CD4-positive, alpha-beta T cell treated with Interleukin-4 for 4 hours (primary cell): ENCODE results near the gene KDELR1.
"Not testable (repeated sequence)": the region's sequence is repeated elsewhere in the genome, so short reads cannot be mapped to it uniquely, and the experiment has no call there.

ENCODE experiments used
- DNase-seq: peaks from one replicate; pipeline ENCODE4 v3.0.0-alpha.2; 2020

KDELR1 gene

GRCh38 chr19:48397263-48398101 lies 6.1 kb upstream of the KDELR1 start:
- DNase-seq = no peak

DNA sequence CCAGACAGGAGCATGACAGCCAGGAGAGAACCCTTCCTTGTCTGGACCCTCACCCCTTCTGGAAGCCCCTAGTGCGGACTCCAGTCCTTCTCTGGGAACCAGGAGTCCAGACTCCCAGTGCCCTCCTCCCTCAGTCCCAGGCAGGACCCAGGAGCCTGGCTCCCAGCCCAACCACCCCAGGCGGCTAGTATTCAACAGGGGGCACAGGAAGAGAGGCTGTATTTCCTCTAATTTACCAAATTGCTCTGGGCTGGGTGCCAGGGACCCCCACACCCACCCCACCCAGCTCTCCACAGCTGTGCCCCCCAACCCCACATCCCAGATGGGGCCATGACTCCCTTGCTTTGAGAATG lies 5.4 kb upstream of the KDELR1 start:
- no peak for DNase-seq

DNA sequence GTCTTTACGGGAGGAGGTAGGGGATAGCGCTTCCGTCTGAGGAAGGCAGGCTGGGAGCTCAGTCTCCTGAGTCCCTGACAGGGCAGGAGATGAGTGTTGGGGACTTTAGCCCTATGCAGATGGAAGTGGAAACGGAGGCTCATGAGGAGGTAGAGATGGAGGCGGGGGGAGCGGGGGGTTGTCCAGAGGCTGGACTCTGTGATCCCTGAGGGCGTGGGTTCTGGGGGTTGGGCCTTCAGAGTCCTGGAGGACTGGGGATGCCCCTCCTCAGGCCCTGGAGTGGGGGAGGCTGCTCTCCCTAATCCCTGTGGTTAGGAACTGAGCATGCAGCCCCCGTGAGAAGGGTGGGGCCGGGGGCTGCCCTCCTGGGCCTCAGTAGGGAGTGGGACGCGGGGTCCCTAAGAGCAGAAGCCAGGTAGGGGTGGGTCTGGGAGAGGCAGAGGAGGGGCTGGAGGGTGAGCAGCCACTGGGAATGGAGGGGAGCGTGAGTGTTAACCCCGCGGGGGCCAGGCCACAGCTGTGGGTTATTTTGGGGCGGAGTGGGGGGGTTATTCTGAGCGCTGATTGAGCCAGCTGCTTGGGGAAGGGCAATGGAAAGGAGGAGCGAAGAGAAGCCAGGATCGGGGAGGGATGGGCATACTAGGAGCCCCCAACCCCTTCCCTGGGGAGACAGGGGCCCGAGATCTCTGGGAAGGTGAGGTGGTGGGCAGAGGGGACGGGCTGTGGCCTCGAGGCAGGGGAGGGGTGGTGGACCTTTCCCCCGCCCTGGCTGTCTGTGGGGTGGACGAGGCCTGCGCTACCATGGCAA lies 4.9 kb upstream of the KDELR1 start:
- no peak for DNase-seq

DNA sequence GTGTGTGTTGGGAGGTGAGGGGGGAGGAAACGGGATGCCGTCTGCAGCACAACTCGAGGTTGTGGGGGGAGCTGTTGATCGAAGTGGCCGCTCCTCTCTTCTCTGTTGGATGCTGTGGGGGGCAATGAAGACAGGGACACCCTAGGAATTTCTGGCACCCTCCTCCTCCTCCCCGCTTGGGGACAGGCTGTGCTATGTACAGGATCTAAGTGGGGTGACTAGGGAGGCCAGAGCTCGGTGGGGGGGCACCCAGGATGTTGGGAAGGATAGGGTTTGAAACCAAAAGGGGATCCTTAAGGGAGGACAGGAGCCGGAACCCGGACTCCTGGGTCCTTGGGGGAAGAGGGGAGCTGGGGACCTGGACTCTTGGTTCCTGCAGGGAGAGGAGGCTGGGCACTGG lies 4.1 kb upstream of the KDELR1 start:
- DNase-seq = no peak

GRCh38 chr19:48395170-48395455 lies 3.8 kb upstream of the KDELR1 start:
- DNase-seq = no peak

GRCh38 chr19:48394331-48395169 lies 3.2 kb upstream of the KDELR1 start:
- DNase-seq = no peak

- no peak for DNase-seq
Measured at GRCh38 chr19:48393559-48394330, 2.4 kb upstream of the KDELR1 start, which contains the start of gene GRIN2D. TSS of gene GRIN2D (plus strand) at chr19:48393668. CDS start at chr19:48398393, 4,725 bp downstream.

GRCh38 chr19:48392860-48393558 lies 1.7 kb upstream of the KDELR1 start:
- no peak for DNase-seq

DNA sequence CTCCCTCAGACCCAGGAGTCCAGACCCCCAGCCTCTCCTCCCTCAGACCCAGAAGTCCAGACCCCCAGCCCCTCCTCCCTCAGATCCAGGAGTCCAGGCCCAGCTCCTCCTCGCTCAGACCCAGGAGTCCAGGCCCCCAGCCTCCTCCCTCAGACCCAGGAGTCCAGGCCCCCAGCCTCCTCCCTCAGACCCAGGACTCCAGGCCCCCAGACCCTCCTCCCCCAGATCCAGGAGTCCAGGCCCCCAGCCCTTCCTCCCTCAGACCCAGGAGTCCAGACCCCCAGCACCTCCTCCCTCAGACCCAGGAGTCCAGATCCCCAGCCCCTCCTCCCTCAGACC lies 624 bp upstream of the KDELR1 start:
- not testable (repeated sequence) for DNase-seq

GRCh38 chr19:48390188-48391099 lies 907 bp downstream of the KDELR1 start:
- peak; percentile 45 for DNase-seq

DNA sequence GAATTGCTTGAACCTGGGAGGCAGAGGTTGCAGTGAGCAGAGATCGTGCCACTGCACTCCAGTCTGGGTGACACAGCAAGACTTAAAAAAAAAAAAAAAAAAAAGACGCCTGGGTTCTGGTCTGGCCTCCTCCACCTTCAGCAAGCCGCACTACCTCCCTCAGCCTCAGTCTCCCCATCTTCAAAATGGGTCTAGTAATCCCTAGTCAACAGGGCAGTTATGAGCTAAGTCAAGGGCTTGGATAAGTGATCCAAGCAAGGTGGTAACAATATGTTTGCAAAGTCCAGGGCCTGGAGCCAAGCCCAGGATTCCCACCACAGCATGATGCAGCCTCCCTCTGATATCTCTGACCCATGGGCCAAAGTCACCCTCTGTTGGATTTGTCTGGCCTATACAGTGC lies 4.4 kb downstream of the KDELR1 start:
- DNase-seq = no peak

- no peak for DNase-seq
Measured at GRCh38 chr19:48385461-48386087, 5.8 kb downstream of the KDELR1 start.

GRCh38 chr19:48382286-48382685 lies 9.1 kb downstream of the KDELR1 start:
- no peak for DNase-seq

DNA sequence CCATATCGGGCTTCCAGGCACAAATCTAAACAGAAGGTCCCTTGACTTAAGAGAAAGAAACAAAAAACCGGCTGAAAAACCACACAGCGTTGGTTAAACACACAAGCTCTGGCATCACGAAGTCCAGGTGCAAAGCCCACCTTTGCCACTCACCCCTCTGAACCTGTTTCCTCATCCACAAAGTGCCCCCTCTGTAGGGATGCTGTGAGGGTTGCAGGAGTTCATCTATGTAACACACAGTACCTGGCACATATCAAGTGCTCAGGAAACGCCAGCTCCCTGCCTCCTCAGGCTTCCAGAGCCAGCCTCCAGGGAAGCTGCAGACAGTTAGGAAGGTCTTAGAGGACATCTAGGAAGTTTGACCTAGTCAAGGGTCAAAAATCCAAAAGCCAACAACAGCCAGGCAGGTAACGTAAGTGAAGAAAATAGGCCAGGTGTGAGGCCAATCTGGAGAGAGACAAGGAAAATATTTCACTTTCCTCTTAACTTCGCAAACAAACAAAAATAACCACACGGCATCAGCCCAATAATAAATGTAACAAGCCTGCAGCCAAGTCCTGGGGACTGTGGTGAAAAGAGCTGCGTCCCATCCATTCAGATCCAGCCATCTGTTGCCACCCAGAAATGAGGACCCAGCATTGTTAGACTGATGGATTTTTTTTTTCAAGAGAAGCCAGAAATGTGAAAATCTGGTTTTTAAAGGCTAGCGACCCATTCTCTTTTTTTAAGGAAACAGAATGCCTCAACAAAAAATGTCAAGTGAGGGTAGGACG lies 10.0 kb downstream of the KDELR1 start:
- DNase-seq = no peak

DNA sequence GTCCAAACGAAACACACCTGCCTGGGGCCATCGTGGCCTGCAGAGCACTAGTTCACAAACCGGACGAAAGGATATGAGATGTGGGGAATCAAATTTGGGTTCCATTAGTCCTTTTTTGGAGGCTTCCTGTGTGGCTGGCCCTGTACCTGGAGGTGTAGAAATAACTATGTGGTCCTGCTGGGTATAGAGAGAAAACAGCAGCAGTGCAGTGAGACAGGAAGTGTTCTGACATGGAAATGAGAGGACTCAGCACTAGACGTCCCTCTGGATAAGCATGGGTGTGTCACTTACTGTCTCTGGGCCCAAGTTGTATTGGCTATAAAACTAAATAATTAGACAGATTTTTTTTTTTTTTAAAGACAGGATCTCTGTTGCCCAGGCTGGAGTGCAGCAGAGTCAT lies 12.3 kb downstream of the KDELR1 start:
- no peak for DNase-seq

DNA sequence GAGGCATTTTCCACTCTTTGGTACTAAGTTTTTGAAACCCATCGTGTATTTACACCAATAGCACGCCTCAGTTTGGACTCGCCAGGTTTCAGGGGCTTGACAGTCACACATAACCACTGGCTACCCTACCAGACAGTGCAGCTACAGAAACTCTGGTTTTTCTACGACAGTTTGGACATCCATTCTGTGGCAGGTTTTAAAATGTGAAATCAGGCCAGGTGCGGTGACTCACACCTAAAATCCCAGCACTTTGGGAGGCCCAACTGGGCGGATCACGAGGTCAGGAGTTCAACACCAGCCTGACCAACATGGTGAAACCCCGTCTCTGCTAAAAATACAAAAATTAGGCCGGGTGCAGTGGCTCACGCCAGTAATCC lies 13.2 kb downstream of the KDELR1 start:
- no peak for DNase-seq

- no peak for DNase-seq
Measured at GRCh38 chr19:48373567-48373966, 17.8 kb downstream of the KDELR1 start.

DNA sequence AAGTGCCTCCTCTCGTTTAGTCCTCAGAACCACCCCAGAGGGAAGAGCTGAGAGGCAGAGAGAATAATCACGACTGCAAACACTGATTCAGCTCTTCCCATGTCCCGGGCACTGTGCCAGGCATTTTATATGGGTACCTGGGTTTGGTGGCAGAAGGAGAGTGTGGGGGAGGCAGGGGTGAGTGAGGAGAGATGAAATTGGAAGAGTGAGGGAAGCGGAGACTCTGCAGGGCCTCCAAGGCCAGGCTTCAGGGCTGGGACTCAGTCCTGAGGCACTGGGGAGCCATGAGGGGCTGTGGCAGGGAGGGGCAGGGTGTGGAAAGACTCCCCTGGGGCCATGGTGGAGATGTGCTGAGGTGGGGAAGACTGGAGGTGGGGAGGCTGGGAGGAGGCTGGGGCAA lies 18.4 kb downstream of the KDELR1 start:
- DNase-seq = no peak

DNA sequence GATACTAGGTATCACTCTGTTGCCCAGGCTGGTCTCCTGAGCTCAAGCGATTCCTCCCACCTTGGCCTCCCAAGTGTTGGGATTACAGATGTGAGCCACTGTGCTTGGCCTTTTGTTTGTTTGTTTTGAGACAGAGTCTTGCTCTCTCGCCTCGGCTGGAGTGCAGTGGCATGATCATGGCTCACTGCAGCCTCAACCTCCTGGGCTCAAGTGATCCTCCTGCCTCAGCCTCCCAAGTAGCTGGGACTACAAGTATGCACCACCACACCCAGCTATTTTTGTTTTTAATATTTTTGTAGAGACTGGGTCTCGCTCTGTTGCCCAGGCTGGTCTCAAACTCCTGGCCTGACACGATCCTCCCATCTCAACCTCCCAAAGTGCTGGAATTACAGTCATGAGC lies 19.6 kb downstream of the KDELR1 start:
- not testable (repeated sequence) for DNase-seq

DNA sequence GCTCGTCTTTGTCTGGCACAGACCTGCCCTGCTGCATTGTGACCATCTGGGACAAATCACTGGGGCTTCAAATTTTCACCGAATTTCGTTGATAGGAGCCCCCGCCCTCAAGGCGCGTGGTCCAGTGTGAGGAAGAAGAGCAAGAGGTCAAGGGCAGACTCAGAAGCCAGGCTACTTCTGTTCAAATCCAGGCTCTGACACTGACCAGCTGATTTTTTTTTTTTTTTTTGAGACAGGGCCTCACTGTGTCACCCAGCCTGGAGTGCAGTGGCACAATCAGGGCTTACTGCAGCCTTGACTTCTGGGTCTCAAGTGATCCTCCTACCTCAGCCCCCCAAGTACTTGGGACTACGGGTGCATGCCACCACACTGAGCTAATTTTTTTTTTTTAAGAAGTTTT lies 20.0 kb downstream of the KDELR1 start:
- DNase-seq = no peak
